HL-60 (cell line): ENCODE results near the gene CCDC74B.
"Not testable (repeated sequence)": the region's sequence is repeated elsewhere in the genome, so short reads cannot be mapped to it uniquely, and the experiment has no call there.

Experiments used
- GABPA ChIP-seq: IDR thresholded peaks from 2 replicates; pipeline ENCODE4 v1.6.1; 2012; ENCODE audit warnings: low read depth
- POLR2AphosphoS5 ChIP-seq: IDR thresholded peaks from 2 replicates; pipeline ENCODE4 v1.6.1; 2012; ENCODE audit warnings: low read depth
- TF ChIP-seq, protein P1 (sequence below): IDR thresholded peaks from one replicate; pipeline ENCODE4 v1.5.1; 2011; ENCODE audit warnings: low read length, control low read depth, inconsistent platforms; ENCODE audit not compliant: insufficient read depth
- TF ChIP-seq, protein P2 (sequence below): IDR thresholded peaks from 2 replicates; pipeline ENCODE4 v1.6.1; 2012; ENCODE audit warnings: low read depth; ENCODE audit not compliant: insufficient replicate concordance

DNA sequence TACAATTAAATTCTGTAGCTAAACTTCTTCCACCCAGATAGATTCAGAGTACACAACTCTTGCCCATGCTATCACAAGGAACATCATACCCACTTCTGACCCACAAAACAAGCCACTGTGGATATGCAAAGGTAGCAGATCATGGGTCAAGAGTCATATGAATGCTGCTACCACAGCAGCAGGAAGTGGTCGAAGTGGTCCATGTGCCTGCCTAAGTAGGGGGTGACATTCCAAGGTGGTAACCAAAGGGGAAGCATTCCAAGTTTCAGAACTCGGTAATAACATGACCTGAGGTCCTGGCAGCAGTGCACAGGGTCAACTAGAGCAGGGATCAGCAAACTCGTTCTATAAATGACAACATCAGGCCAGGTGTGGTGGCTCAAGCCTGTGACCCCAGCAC, 47.5 kb upstream of the CCDC74B start:
- TF ChIP-seq POLR2AphosphoS5, GABPA: not testable (repeated sequence)
- TF ChIP-seq, protein P1, sequence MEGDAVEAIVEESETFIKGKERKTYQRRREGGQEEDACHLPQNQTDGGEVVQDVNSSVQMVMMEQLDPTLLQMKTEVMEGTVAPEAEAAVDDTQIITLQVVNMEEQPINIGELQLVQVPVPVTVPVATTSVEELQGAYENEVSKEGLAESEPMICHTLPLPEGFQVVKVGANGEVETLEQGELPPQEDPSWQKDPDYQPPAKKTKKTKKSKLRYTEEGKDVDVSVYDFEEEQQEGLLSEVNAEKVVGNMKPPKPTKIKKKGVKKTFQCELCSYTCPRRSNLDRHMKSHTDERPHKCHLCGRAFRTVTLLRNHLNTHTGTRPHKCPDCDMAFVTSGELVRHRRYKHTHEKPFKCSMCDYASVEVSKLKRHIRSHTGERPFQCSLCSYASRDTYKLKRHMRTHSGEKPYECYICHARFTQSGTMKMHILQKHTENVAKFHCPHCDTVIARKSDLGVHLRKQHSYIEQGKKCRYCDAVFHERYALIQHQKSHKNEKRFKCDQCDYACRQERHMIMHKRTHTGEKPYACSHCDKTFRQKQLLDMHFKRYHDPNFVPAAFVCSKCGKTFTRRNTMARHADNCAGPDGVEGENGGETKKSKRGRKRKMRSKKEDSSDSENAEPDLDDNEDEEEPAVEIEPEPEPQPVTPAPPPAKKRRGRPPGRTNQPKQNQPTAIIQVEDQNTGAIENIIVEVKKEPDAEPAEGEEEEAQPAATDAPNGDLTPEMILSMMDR, result not testable (repeated sequence)
- TF ChIP-seq, protein P2, sequence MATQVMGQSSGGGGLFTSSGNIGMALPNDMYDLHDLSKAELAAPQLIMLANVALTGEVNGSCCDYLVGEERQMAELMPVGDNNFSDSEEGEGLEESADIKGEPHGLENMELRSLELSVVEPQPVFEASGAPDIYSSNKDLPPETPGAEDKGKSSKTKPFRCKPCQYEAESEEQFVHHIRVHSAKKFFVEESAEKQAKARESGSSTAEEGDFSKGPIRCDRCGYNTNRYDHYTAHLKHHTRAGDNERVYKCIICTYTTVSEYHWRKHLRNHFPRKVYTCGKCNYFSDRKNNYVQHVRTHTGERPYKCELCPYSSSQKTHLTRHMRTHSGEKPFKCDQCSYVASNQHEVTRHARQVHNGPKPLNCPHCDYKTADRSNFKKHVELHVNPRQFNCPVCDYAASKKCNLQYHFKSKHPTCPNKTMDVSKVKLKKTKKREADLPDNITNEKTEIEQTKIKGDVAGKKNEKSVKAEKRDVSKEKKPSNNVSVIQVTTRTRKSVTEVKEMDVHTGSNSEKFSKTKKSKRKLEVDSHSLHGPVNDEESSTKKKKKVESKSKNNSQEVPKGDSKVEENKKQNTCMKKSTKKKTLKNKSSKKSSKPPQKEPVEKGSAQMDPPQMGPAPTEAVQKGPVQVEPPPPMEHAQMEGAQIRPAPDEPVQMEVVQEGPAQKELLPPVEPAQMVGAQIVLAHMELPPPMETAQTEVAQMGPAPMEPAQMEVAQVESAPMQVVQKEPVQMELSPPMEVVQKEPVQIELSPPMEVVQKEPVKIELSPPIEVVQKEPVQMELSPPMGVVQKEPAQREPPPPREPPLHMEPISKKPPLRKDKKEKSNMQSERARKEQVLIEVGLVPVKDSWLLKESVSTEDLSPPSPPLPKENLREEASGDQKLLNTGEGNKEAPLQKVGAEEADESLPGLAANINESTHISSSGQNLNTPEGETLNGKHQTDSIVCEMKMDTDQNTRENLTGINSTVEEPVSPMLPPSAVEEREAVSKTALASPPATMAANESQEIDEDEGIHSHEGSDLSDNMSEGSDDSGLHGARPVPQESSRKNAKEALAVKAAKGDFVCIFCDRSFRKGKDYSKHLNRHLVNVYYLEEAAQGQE, result not testable (repeated sequence)
